HG02852 (cell line): ENCODE data around the gene CDK5.
A peak's percentile ranks its signal among the peaks of the same experiment; 100 is the strongest.
"Not testable (repeated sequence)": the region's sequence is repeated elsewhere in the genome, so short reads cannot be mapped to it uniquely, and the experiment has no call there.

Experiments
- ATAC-seq: cut with Tn5 transposase; IDR thresholded peaks from one replicate; pipeline ENCODE4 v1.9.1; 2021; ENCODE audit warnings: mild to moderate bottlenecking, moderate library complexity; ENCODE audit not compliant: unreplicated experiment

CDK5 gene

GRCh38 chr7:151017370-151017952, 40.2 kb downstream of the CDK5 start:
- no peak for ATAC-seq

GRCh38 chr7:151016942-151017341, 40.8 kb downstream of the CDK5 start:
- ATAC-seq: no peak

- no peak for ATAC-seq
Observed at GRCh38 chr7:151016505-151016904, 41.2 kb downstream of the CDK5 start.

GRCh38 chr7:151015967-151016366, 41.7 kb downstream of the CDK5 start:
- ATAC-seq: no peak

- no peak for ATAC-seq
Observed at GRCh38 chr7:151014950-151015349, 42.7 kb downstream of the CDK5 start.

GRCh38 chr7:151013733-151014497, 43.8 kb downstream of the CDK5 start:
- ATAC-seq: peak; percentile 51

- peak; percentile 2 for ATAC-seq
Observed at GRCh38 chr7:151013356-151013732, 44.4 kb downstream of the CDK5 start.

- ATAC-seq: no peak
Observed at GRCh38 chr7:151012911-151013347, 44.8 kb downstream of the CDK5 start.

GRCh38 chr7:151012031-151012692, 45.5 kb downstream of the CDK5 start:
- no peak for ATAC-seq

- ATAC-seq: not testable (repeated sequence)
Observed at GRCh38 chr7:151011616-151012015, 46.1 kb downstream of the CDK5 start.

- ATAC-seq: no peak
Observed at GRCh38 chr7:151011097-151011409, 46.6 kb downstream of the CDK5 start.

- ATAC-seq: no peak
Observed at GRCh38 chr7:151010307-151011096, 47.2 kb downstream of the CDK5 start.

- no peak for ATAC-seq
Observed at GRCh38 chr7:151010037-151010306, 47.7 kb downstream of the CDK5 start.

GRCh38 chr7:151009327-151010036, 48.2 kb downstream of the CDK5 start:
- no peak for ATAC-seq

GRCh38 chr7:151008511-151009323, 49.0 kb downstream of the CDK5 start:
- ATAC-seq: peak; percentile 70

GRCh38 chr7:151008143-151008510, 49.6 kb downstream of the CDK5 start:
- ATAC-seq: no peak

- no peak for ATAC-seq
Observed at GRCh38 chr7:151007469-151007898, 50.2 kb downstream of the CDK5 start.

GRCh38 chr7:151006590-151007300, 51.0 kb downstream of the CDK5 start:
- ATAC-seq: no peak

GRCh38 chr7:151005566-151005965, 52.1 kb downstream of the CDK5 start:
- ATAC-seq: no peak
